Type B pancreatic cell (in vitro differentiated cells): ENCODE results near the gene CHAF1A. TPM values are rescaled to one million over a fixed set of nuclear protein-coding genes. Genes with fewer than 3 reads are reported as not detected.

ENCODE experiments used
- DNase-seq: peaks from one replicate; pipeline ENCODE4 v3.0.0; 2021; ENCODE audit warnings: mixed read lengths; ENCODE audit not compliant: unreplicated experiment; ENCODE audit errors: extremely low spot score
- H3K27ac Mint-ChIP-seq: 2 replicates; pipeline ENCODE4 v1.8.0; 2021; ENCODE audit warnings: mild to moderate bottlenecking, mixed read lengths
- H3K27me3 Mint-ChIP-seq: 2 replicates; pipeline ENCODE4 v1.8.0; 2021; ENCODE audit warnings: mixed read lengths
- H3K36me3 Mint-ChIP-seq: 2 replicates; pipeline ENCODE4 v1.8.0; 2021; ENCODE audit warnings: mixed read lengths
- H3K4me1 Mint-ChIP-seq: one replicate; pipeline ENCODE4 v1.8.0; 2021; ENCODE audit warnings: mixed read lengths; ENCODE audit not compliant: unreplicated experiment
- H3K4me3 Mint-ChIP-seq: 2 replicates; pipeline ENCODE4 v1.8.0; 2021; ENCODE audit warnings: mild to moderate bottlenecking, mixed read lengths
- H3K9me3 Mint-ChIP-seq: 2 replicates; pipeline ENCODE4 v1.8.0; 2021; ENCODE audit warnings: mixed read lengths
- CTCF ChIP-seq: fragments of 200-600 bp; sonication (generic); conservative IDR thresholded peaks from 2 replicates; pipeline ENCODE4 v1.5.0; 2021; ENCODE audit warnings: antibody characterized with exemption, mild to moderate bottlenecking
- total RNA-seq: library from RNA; stranded (reverse); gene quantifications from 2 replicates; pipeline ENCODE4 v1.2.1, GENCODE V29; 2021; ENCODE audit warnings: low replicate concordance

CHAF1A gene
- total RNA-seq, 1 donor from 2014 or later = 46.3 TPM

GRCh38 chr19:4425537-4425936 is 23.1 kb downstream of the CHAF1A start:
- Mint-ChIP-seq H3K9me3 (no peaks in the 10 kb centered on the region), H3K36me3 (peaks cover 14% of the 10 kb centered on the region), H3K4me1 (no peaks in the 10 kb centered on the region), H3K4me3 (no peak overlapping the region), H3K27ac (no peak overlapping the region), H3K27me3 (no peaks in the 10 kb centered on the region)
- TF ChIP-seq CTCF = no peak
- DNase-seq = no peak

- DNase-seq = no peak
- H3K36me3 Mint-ChIP-seq = peaks cover 11% of the 10 kb centered on the region
- H3K27ac Mint-ChIP-seq = no peak overlapping the region
- TF ChIP-seq CTCF = no peak
- H3K9me3 Mint-ChIP-seq = no peaks in the 10 kb centered on the region
- H3K27me3 Mint-ChIP-seq = no peaks in the 10 kb centered on the region
- no peak overlapping the region for H3K4me3 Mint-ChIP-seq
- no peaks in the 10 kb centered on the region for H3K4me1 Mint-ChIP-seq
Measured at GRCh38 chr19:4428326-4428975, 26.0 kb downstream of the CHAF1A start.

GRCh38 chr19:4429256-4429655 is 26.8 kb downstream of the CHAF1A start:
- no peak for DNase-seq
- peaks cover 11% of the 10 kb centered on the region for H3K36me3 Mint-ChIP-seq
- no peaks in the 10 kb centered on the region for H3K9me3 Mint-ChIP-seq
- no peaks in the 10 kb centered on the region for H3K4me1 Mint-ChIP-seq
- H3K27ac Mint-ChIP-seq = no peak overlapping the region
- TF ChIP-seq CTCF = no peak
- no peaks in the 10 kb centered on the region for H3K27me3 Mint-ChIP-seq
- H3K4me3 Mint-ChIP-seq = no peak overlapping the region

GRCh38 chr19:4429771-4430171 is 27.3 kb downstream of the CHAF1A start:
- H3K36me3 Mint-ChIP-seq = peaks cover 16% of the 10 kb centered on the region
- H3K27ac Mint-ChIP-seq = no peak overlapping the region
- no peaks in the 10 kb centered on the region for H3K4me1 Mint-ChIP-seq
- DNase-seq = no peak
- no peaks in the 10 kb centered on the region for H3K9me3 Mint-ChIP-seq
- TF ChIP-seq CTCF = no peak
- no peaks in the 10 kb centered on the region for H3K27me3 Mint-ChIP-seq
- no peak overlapping the region for H3K4me3 Mint-ChIP-seq

GRCh38 chr19:4430760-4431159 is 28.3 kb downstream of the CHAF1A start:
- Mint-ChIP-seq H3K27me3 (no peaks in the 10 kb centered on the region), H3K27ac (no peak overlapping the region), H3K36me3 (peaks cover 14% of the 10 kb centered on the region), H3K4me1 (no peaks in the 10 kb centered on the region), H3K9me3 (no peaks in the 10 kb centered on the region), H3K4me3 (no peak overlapping the region)
- no peak for TF ChIP-seq CTCF
- no peak for DNase-seq

GRCh38 chr19:4431296-4431695 is 28.9 kb downstream of the CHAF1A start:
- no peak overlapping the region for H3K27ac Mint-ChIP-seq

More at GRCh38 chr19:4431296-4431695, 28.9 kb downstream of the CHAF1A start:
- Mint-ChIP-seq H3K36me3 (peaks cover 11% of the 10 kb centered on the region), H3K4me3 (no peak overlapping the region), H3K9me3 (no peaks in the 10 kb centered on the region), H3K4me1 (no peaks in the 10 kb centered on the region), H3K27me3 (no peaks in the 10 kb centered on the region)
- DNase-seq = no peak
- no peak for TF ChIP-seq CTCF
